Neural progenitor cell (in vitro differentiated cells): ENCODE measurements around the gene DDX23.

Experiments
- EZH2phosphoT487 ChIP-seq: fragments of 200-600 bp; sonication (generic); IDR thresholded peaks from 2 replicates; pipeline ENCODE4 v1.6.1; 2017; ENCODE audit warnings: antibody characterized with exemption
- TF ChIP-seq, protein P1 (sequence below): fragments of 200-600 bp; sonication (generic); IDR thresholded peaks from 2 replicates; pipeline ENCODE4 v1.5.1; 2017; ENCODE audit warnings: antibody characterized with exemption, mild to moderate bottlenecking

DNA sequence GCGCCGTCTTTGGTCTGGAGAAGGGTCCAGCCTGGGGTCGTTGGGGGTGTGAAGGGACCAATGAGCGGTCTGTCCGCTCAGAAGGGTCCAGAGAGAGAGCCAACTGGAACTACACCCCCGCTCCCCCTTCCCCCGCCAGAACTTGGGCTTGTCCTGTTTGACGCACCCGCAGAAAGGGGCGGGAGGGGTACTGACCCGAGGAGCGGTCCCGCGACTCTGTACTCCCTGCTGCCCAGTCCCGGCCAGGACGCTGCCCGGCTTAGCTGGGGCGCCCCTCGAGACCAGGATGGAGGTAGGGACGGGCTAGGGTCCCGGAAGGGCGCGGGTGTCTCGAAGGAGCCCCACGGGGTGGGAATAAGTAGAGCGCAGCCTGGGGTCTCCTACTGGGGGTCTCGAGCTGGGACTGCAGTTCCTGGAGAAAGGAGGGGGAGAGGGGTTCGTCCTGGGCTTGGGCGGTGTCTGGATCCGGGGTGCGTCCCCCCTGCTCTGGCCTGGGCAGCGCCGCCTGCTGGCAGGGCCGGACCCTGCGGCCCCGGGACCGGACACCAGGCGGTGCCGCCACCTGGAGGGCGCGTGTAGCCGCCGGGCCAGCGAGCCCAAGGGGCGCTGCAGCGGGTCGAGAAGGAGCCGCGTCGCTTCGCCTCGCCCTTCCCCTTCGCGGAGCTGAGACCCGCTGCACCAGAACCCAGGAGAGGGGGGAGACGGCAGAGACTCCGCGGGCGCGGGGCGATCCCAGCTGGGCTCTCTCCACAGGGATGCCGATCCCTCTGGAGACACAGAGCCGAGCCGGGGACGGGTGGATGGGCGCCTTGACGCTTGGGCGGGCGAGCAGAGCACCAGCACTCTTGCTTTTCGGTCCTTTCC lies 37.5 kb downstream of the DDX23 start:
- no peak for TF ChIP-seq EZH2phosphoT487
- TF ChIP-seq, protein P1, sequence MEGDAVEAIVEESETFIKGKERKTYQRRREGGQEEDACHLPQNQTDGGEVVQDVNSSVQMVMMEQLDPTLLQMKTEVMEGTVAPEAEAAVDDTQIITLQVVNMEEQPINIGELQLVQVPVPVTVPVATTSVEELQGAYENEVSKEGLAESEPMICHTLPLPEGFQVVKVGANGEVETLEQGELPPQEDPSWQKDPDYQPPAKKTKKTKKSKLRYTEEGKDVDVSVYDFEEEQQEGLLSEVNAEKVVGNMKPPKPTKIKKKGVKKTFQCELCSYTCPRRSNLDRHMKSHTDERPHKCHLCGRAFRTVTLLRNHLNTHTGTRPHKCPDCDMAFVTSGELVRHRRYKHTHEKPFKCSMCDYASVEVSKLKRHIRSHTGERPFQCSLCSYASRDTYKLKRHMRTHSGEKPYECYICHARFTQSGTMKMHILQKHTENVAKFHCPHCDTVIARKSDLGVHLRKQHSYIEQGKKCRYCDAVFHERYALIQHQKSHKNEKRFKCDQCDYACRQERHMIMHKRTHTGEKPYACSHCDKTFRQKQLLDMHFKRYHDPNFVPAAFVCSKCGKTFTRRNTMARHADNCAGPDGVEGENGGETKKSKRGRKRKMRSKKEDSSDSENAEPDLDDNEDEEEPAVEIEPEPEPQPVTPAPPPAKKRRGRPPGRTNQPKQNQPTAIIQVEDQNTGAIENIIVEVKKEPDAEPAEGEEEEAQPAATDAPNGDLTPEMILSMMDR = peak; percentile 96
